HL-60/S4 treated with phorbol 12-myristate 13-acetate at 8.2 ng/mL for 4 days and 3 days (cell line): ENCODE measurements around the gene OR52B6.
"Not testable (repeated sequence)": the region's sequence is repeated elsewhere in the genome, so short reads cannot be mapped to it uniquely, and the experiment has no call there.

ENCODE experiments used
- in situ Hi-C: fragments of 300-500 bp; cut with MboI; formaldehyde crosslinking; loops from 2 replicates; pipeline ENCODE4 v1.15.0; 2022; ENCODE audit warnings: low sequenced_read_pairs

Gene OR52B6

DNA sequence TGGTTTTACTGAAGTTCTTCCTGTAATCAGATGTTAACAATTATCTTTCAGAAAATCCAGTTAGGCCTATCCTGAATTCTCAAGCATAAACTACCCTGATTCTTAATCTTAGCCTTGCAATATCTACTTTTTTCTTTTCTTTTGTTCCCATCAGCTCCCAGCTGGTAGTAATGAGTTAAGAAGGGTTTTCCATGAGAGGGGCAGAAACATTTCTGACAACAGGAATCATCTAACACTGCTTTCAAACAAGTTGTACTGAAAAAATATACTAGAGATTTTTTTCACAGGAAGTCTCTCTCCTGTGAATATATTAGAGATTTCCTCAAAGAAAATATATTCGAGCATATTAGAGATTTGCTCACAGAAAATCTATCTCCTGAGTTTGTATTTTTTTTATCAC is 12.5 kb downstream of the OR52B6 start:
- in situ Hi-C loops: no loop called here

DNA sequence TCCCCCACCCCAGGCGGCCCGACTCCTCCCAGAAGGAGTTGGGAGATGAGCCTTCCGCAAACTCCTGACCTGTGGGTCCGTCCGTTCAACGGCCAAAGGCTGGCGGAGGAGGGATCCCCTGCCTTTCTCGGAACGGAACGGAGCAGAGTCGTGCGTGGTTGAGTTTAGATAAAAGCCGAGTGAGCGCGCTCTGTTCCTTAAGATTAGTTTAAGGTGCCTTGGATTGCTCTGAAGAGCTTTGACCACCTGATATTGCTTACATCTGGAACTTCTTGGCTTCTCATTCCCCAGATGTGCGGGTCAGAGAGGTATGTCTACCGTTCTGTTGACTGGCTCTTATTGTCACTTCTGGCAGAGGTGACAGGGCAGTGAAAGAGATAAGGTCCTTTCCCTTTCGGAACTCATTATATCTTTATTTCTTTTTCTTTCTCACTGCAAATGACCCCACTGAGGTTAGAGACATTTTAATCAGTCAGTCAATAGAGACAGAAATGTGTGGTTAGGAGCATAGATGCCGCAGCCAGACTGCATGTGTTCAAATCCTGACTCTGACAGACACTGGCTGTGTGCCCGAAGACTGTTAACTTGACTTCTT is 16.0 kb downstream of the OR52B6 start, which contains the start of gene TRIM6:
TRIM6 (plus strand) TSS at position 31 of the 595 bp plus-strand sequence; CDS start at position 292, 261 bp downstream.
- in situ Hi-C loops: no loop called here

DNA sequence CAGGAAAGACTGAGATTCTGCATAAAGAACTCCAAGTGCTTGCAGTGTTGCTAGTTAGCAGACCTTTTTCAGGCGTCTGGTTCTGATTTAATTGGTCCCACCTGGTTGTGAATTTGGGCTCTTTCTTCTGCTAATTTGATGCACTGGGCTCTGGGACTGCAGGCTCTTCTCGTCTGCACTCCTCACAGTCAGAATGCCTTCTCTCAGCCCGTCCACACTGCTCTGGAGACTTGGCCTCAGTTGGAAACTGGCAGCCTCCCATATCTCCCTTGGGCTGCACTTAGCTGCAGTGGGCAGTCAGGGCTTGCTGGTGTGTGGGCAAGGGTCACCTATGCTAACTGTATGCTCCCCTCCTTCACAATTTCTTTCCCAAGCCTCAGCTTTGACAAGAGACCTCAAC is 17.3 kb downstream of the OR52B6 start:
- in situ Hi-C loops: no loop called here

DNA sequence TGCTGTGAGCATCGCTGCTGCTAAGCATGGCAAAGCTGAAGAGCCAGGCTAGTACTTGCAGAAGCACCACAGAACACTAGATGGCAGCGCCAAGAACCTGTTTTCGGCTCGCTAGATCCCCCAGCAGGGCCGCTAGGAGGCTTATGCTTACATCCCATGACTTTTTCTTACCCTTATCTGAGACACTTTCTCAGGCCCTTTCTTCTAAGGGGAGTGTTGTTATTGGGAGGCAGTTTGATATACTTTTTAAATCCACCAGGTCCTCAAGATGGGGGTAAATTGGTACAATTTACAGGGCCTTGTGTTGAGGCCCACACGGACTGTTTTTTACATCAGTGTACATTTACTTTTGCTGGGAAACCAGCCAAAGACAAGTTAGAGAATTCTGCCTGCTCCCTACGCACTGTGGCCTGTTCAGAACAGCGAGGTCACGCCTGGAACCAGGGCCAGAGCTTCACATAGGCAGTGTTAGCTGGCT is 19.7 kb downstream of the OR52B6 start:
- in situ Hi-C loops: no loop called here

DNA sequence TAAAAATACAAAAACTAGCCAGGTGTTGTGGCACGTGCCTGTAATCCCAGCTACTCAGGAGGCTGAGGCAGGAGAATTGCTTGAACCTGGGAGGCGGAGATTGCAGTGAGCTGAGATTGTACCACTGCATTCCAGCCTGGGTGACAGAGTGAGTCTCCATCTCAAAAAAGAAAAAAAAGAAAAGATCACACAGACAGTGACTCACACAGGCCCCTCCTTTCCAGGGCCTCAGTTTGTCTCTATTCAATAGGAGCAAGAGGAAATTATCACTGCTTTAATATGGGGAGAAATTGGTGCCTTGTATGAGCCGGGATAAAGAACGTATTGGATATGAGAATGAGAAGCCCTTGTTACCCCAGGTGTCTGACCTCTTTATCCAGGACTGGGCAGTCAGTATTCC is 22.1 kb downstream of the OR52B6 start:
- in situ Hi-C loops: not testable (repeated sequence)

DNA sequence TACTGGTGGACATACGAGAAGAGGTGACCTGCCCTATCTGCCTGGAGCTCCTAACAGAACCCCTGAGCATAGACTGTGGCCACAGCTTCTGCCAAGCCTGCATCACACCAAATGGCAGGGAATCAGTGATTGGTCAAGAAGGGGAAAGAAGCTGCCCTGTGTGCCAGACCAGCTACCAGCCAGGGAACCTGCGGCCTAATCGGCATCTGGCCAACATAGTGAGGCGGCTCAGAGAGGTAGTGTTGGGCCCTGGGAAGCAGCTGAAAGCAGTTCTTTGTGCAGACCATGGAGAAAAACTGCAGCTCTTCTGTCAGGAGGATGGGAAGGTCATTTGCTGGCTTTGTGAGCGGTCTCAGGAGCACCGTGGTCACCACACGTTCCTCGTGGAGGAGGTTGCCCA is 22.6 kb downstream of the OR52B6 start:
- in situ Hi-C loops: no loop called here

DNA sequence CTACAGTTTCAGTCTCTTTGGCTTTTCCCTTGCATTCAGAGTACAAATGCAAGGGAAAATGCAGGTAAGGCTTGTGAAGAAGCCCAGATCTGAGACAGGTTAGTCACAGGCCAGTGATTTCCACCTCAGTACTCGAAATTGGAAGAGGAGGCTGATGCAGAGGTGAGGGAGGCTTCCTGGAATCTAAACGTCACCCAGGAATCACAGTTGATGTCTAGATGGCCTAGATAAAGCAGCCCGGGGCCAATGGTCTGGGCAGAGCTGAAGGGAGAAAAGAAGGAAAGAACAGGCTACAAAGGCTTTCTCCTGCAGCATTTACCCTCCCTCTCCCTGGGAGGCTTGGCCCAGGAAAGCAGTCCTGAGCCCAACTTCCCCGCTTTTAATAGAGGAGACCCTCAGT is 24.2 kb downstream of the OR52B6 start:
- in situ Hi-C loops: no loop called here

DNA sequence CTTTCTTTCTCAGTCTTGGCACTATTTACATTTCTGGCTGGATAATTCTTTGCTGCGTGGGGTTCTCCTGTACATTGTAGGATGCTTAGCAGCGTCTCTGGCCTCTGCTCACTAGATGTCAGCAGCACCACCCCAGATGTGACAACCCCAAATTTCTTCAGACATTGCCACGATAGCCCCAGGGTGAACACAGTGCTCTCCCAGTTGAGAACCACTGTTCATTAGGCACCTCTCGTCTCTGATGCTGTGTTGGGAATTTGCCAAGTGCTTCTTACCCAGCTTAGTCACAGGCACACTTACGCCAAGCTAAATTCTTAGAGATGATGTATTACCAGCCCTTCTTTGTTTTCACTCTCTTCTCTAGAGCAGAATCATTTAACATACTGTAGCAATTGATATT is 25.2 kb downstream of the OR52B6 start:
- in situ Hi-C loops: no loop called here

DNA sequence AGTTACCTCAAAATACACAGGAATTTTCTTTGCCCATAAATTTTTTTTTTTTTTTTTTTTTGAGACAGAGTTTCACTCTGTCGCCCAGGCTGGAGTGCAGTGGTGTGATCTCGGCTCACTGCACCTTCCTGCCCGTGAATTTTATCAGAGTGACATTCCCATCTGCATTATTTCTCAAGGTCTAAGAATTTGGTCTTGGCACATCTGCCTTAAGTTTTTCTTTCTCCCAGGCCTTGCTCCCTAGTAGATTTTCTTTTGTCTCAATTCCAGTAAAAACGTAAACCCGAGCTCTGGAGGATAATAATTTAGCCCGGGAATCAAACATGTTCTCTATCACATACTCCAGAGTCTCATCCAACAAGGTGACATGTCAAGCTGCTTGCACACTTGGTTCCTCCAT is 28.1 kb downstream of the OR52B6 start:
- in situ Hi-C loops: no loop called here

DNA sequence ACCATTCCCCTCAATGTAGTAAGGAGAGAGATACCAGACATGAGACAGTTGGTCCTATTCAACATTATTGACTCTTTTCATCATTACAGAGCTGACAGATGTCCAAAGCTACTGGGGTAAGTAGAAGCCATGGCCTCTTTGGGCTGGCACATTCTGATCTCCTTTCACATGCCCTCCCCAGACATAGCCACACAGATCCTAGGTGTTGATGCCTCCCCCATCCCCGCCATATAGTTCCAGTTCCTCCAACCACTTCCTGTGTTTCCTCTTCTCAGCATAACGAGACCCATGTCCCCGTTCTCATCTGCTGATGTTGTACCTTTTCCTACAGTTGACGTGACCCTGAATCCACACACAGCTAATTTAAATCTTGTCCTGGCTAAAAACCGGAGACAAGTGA is 29.8 kb downstream of the OR52B6 start:
- in situ Hi-C loops: no loop called here

DNA sequence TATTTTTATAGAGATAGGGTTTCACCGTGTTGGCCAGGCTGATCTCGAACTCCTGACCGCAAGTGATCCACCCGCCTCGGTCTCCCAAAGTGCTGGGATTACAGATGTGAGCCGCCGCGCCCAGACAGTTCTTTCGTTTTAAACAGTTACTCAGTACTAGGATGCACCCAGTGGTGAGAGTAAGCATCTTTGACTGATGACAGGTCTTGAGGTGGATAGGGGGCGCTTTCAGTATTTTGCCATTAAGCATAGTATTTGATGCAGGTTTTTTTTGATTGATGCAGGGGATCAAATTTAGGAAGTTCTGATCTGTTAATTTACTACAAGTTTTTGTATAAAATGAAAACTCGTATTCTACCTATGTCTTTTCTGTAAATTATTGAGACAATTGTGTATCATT is 30.9 kb downstream of the OR52B6 start:
- in situ Hi-C loops: no loop called here

DNA sequence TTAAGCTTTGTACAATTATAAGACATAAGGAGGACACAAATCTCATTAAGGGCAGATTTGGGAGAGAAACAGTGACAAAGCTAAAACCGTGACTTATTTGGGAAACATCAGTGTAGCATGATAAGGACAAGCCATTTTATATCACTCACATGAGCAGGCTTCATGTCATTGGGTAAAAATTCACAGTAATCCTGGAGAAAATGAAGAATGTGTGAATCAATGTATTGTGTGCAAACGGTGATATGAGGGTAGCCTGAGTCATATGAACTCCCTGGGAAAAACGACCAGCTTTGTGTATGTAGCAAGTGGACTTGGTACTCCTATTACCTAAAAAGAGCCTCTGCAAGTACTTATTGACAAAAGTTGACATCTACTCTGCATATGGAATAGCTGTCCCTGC is 38.1 kb downstream of the OR52B6 start:
- in situ Hi-C loops: no loop called here

DNA sequence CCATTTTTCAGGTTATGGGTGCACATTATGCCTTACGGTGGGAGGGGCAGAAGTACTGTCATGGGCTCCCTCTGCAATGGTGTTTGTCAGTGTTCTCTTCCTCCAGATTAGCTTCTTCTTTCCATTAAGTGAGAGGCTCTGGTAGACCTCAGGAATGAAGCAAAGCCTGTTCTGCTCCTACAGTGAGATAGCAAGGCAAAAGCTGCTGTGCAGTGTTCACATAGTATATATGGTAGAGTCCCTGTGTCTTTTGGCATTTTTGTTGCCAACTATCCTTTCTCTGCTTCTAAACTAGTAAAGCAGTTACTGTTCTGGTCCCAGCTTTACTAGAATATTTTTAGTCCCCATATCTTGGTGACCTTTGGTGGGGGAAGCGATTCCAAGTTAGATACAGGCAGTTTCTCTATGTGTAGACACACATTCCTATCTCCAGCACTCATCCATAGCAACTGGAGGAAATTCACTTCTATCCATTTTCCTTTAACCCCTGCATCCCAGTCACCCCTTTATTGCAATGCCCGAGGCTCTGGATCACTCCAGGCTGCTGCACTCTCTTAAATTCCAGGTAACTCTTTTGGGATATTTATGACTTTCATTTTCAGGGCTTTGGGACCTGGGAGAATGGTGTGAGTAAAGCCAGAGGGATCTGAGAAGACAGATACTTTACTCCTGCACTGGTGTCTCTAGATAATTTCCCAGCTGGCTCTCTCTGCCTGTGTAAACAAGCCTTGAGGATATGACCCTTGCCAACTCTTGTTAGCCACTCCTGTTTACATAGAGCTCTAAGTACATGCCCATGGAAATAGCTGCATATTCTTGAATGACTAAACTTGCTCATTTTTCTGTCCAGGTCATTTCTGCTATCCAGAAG is 40.2 kb downstream of the OR52B6 start:
- in situ Hi-C loops: no loop called here

DNA sequence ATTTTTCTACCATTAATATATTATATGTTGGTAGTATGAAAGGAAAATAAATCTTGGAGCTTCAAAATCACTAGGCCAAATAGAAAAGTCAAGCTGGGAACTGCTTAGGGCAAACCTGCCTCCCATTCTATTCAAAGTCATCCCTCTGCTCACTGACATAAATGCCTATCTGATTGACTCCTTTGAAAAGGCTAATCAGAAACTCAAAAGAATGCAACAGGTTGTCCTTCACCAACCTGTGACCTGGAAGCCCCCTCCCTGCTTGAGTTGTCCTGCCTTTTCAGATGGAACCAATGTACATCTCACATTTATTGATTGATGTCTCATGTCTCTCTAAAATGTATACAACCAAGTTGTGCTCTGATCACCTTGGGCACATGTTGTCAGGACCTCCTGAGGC is 40.9 kb downstream of the OR52B6 start:
- in situ Hi-C loops: no loop called here

DNA sequence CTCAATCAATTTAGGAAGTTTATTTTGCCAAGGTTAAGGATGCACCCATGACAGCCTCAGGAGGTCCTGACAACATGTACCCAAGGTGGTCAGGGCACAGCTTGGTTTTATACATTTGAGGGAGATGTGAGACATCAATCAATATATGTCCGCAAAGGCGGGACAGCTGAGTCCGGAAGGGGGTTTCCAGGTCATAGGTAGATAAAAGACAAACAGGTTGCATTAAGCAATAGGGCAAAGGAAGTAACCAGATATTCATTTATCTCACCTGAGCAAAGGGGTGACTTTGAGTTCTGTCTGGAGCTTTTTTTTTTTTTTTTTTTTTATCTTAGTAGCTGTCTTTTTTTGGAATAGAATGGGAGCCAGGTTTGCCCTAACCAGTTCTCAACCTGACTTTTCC is 42.1 kb downstream of the OR52B6 start:
- in situ Hi-C loops: no loop called here

DNA sequence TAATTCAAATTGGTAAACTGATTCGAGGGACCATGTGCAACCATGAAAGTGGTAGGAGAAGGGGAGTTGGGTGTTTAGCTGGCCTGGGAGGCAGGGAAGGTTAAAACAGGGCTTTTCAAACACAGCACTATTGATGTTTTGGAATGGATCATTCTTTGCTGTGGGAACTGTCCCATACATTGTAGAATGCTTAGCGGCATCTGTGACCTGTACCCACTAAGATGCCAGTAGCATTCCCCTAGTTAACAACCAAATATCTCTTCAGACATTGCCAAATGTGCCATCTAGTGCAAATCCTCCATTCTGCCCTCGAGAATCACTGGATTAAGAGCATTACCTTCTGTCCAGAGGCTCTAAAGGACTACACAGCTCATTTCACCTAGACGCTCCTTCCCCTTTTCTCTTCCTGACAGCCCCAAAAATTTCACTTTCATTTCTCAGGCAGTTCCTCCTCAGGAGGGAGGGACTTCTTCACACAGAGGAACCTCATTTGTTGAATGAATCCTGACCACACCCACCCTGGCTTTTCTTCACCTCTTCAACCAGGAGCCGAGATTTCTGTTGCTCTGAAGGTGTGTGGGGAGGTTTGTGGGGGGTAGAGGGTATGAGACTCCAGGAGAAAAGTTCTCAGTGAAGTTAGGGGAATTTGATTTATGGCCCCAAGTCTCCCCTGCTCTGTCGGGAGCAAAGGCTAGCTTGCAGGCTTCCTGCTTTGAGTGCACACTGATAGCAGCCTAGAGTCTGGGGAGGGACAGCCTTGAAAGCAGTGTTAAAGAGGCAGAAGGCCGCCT is 44.0 kb downstream of the OR52B6 start, which contains the start of gene TRIM34:
TRIM34 (plus strand) TSS at position 513 of the 791 bp plus-strand sequence. CDS start 7,331 bp downstream, outside the sequence.
- in situ Hi-C loops: no loop called here

DNA sequence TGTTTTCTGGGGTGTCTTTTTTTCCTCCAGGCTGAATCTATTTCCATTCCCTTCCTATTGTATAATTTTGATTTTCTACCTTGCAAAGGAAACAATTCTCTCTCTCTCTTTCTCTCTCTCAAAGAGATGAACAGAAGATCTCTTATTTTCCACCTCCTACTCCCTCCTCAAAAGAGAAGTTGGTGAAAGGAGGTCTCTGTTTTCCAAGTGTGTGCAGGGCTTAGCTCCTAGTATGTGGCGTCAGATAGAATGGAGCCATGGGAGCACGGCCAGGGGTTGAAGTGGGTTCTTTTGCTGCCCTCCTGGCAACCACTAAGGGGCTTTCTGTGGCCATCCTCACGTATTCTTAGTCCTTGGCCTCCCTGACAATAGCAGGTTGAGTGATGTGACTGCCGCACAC is 44.6 kb downstream of the OR52B6 start:
- in situ Hi-C loops: no loop called here

DNA sequence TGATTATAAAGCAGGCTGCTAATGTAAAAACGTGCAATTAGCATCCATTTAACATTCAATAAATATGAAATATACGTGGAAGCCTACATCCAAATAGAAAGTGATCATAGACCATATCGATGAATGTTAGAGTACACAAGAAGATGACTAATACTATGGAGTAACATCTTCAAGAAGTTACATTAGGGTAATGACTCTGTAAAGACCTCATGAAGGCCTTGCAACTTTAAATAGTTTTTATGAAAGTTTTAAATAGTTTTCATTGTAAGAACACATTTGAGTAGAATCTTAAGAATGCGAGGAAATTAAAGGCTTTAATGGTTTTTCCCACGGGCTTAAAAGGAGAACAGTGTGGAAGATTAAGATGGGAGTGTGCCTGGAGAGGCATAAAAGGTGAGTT is 45.5 kb downstream of the OR52B6 start:
- in situ Hi-C loops: no loop called here

DNA sequence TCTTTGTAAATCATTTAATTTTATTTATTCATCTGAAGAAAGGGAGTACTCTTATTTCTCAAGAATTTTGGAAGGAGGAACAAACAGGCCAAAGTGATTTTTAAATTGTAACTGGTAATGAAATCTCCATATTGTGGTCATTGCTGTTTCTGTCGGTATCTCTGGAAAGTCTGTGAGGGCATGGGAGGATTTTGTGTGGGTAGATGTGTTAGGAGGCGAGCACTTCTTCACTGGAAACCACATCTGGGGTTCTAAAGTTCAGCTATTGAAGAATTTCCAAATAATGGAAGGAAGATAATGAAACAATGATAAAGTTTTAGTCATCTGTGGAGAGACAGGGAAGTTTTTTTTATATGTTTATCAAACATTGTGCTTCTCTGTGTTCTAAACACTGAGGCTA is 50.7 kb downstream of the OR52B6 start:
- in situ Hi-C loops: no loop called here
